CD4-positive, alpha-beta memory T cell (primary cell): Measurements from ENCODE around the gene CHAD. TPM values are rescaled to one million over a fixed set of nuclear protein-coding genes. Genes with fewer than 3 reads are reported as not detected.
"Not testable (repeated sequence)": the region's sequence is repeated elsewhere in the genome, so short reads cannot be mapped to it uniquely, and the experiment has no call there.

Experiments
- CTCF ChIA-PET: fragments of 350-600 bp; sonication (Branson Sonifier 250); formaldehyde crosslinking; loops from one replicate; lab custom pipeline; 2021; ENCODE audit warnings: inconsistent platforms; ENCODE audit not compliant: partially characterized antibody; lab: Charles Lee
- POLR2A ChIA-PET: fragments of 350-600 bp; sonication (Branson Sonifier 250); formaldehyde crosslinking; loops from one replicate; lab custom pipeline; 2021; ENCODE audit not compliant: partially characterized antibody; lab: Charles Lee
- DNase-seq, 5 donors: peaks; one replicate each; pipeline versions ENCODE4 v3.0.0 to v3.0.0-alpha.2; 2020 to 2022; ENCODE audit warnings: mixed read lengths in 1 of 5
- H3K27ac ChIP-seq: one replicate; pipeline ENCODE4 v1.7.0; 2013; ENCODE audit warnings: low read depth, low read length
- H3K27me3 ChIP-seq: 2 replicates; pipeline ENCODE4 v1.7.0; 2013; ENCODE audit warnings: mild to moderate bottlenecking, low read length, moderate library complexity; ENCODE audit not compliant: insufficient read depth
- H3K36me3 ChIP-seq: 2 replicates; pipeline ENCODE4 v1.7.0; 2013; ENCODE audit warnings: mild to moderate bottlenecking, low read length, moderate library complexity; ENCODE audit not compliant: insufficient read depth
- H3K4me1 ChIP-seq: 2 replicates; pipeline ENCODE4 v1.7.0; 2013; ENCODE audit warnings: mild to moderate bottlenecking, low read length, moderate library complexity; ENCODE audit not compliant: insufficient read depth
- H3K4me3 ChIP-seq, 2 donors: one replicate each; pipeline ENCODE4 v1.7.0; 2013; ENCODE audit warnings: low read length in 2 of 2, mild to moderate bottlenecking in 1 of 2
- H3K9me3 ChIP-seq, 2 donors: one replicate each; pipeline ENCODE4 v1.7.0; 2013; ENCODE audit warnings: low read length in 2 of 2, control low read depth in 1 of 2; ENCODE audit not compliant: control insufficient read depth in 1 of 2
- H3K27ac Mint-ChIP-seq, 7 donors: one replicate each; pipeline ENCODE4 v1.8.0; 2020 to 2021; ENCODE audit warnings: mixed read lengths in 7 of 7, mild to moderate bottlenecking in 6 of 7, inconsistent platforms in 3 of 7, moderate library complexity in 3 of 7
- H3K27me3 Mint-ChIP-seq, 2 donors: one replicate each; pipeline ENCODE4 v1.8.0; 2020 to 2021; ENCODE audit warnings: mixed read lengths in 2 of 2
- H3K36me3 Mint-ChIP-seq, 2 donors: one replicate each; pipeline ENCODE4 v1.8.0; 2020 to 2021; ENCODE audit warnings: mixed read lengths in 2 of 2, inconsistent platforms in 1 of 2, mild to moderate bottlenecking in 1 of 2
- H3K4me1 Mint-ChIP-seq, 4 donors: one replicate each; pipeline ENCODE4 v1.8.0; 2020 to 2021; ENCODE audit warnings: mixed read lengths in 4 of 4, mild to moderate bottlenecking in 1 of 4
- H3K4me3 Mint-ChIP-seq, 8 donors: one replicate each; pipeline ENCODE4 v1.8.0; 2020 to 2021; ENCODE audit warnings: mixed read lengths in 8 of 8, mild to moderate bottlenecking in 7 of 8, moderate library complexity in 6 of 8, inconsistent platforms in 3 of 8
- H3K9me3 Mint-ChIP-seq, 8 donors: one replicate each; pipeline ENCODE4 v1.8.0; 2020 to 2021; ENCODE audit warnings: mixed read lengths in 8 of 8, mild to moderate bottlenecking in 5 of 8, inconsistent platforms in 3 of 8, moderate library complexity in 1 of 8
- intact Hi-C: fragments of 100-400 bp; cut with micrococcal nuclease; formaldehyde crosslinking; loops from one replicate; pipeline ENCODE4 v1.15.1; 2023
- polyA plus RNA-seq, 2 donors: library from polyadenylated mRNA; unstranded; fragments of 300-500 nt; fragmentation: Illumina TruSeq; gene quantifications; one replicate each; pipeline ENCODE4 v1.2.3, GENCODE V29; 2021
- total RNA-seq, 2 experiments: library from RNA; stranded (reverse); gene quantifications; one replicate each; pipeline ENCODE4 v1.2.3, GENCODE V29; 2021

The CHAD gene
- total and polyA plus RNA-seq, 4 experiments from 2014 or later: 0.64 TPM; not detected in 3

GRCh38 chr17:50421308-50422051 is 47.2 kb downstream of the CHAD start:
- H3K27ac Mint-ChIP-seq: peak overlapping the region; percentile 82 to 99 (median 90)
- peaks cover 11 to 38% (median 26%) of the 10 kb centered on the region in 4 donors for H3K4me1 Mint-ChIP-seq
- intact Hi-C loops: no loop called here
- no peaks in the 10 kb centered on the region for H3K36me3 Mint-ChIP-seq
- CTCF ChIA-PET: interaction anchor here (0.7 to 3.7 kb wide), 5 partner anchors 10 to 656 kb away, joined by 3 to 35 read pairs (median 7); partner anchors contain the start of gene LRRC59
- H3K9me3 Mint-ChIP-seq: peaks cover 0 to 5% (median 2%) of the 10 kb centered on the region in 8 donors
- no peaks in the 10 kb centered on the region for H3K27me3 ChIP-seq
- H3K27me3 Mint-ChIP-seq: no peaks in the 10 kb centered on the region
- no peaks in the 10 kb centered on the region for H3K36me3 ChIP-seq
- H3K4me1 ChIP-seq: peaks cover 25% of the 10 kb centered on the region
- H3K9me3 ChIP-seq: no peaks in the 10 kb centered on the region
- H3K4me3 ChIP-seq: peak overlapping the region in 1 of 2 donors; percentile 23
- H3K4me3 Mint-ChIP-seq: peak overlapping the region; percentile 64 to 92 (median 85)
- POLR2A ChIA-PET: interaction anchor here (0.6 to 3.5 kb wide), 4 partner anchors 9 to 856 kb away, joined by 3 to 20 read pairs (median 3); partner anchors contain the start of genes LRRC59 and XYLT2
- peak in 4 of 5 donors; percentile 25 to 31 (median 29) for DNase-seq
- peak overlapping the region; percentile 46 for H3K27ac ChIP-seq

- ChIA-PET CTCF (interaction anchor here (0.7 to 3.7 kb wide), 4 partner anchors 11 to 657 kb away, joined by 3 to 35 read pairs (median 10); partner anchors contain the start of gene LRRC59), POLR2A (interaction anchor here (0.6 to 3.5 kb wide), 2 partner anchors 23 to 855 kb away, joined by 3 to 20 read pairs; partner anchors contain the start of gene LRRC59)
- H3K36me3 Mint-ChIP-seq: no peaks in the 10 kb centered on the region
- H3K9me3 ChIP-seq: no peaks in the 10 kb centered on the region
- H3K4me3 ChIP-seq: peak overlapping the region in 1 of 2 donors; percentile 23
- no peaks in the 10 kb centered on the region for H3K36me3 ChIP-seq
- peak overlapping the region; percentile 82 to 99 (median 90) for H3K27ac Mint-ChIP-seq
- peaks cover 22% of the 10 kb centered on the region for H3K4me1 ChIP-seq
- intact Hi-C loops: no loop called here
- H3K9me3 Mint-ChIP-seq: peaks cover 0 to 5% (median 2%) of the 10 kb centered on the region in 8 donors
- no peak for DNase-seq
- H3K27ac ChIP-seq: peak overlapping the region; percentile 46
- H3K4me1 Mint-ChIP-seq: peaks cover 10 to 34% (median 23%) of the 10 kb centered on the region in 4 donors
- peak overlapping the region in 7 of 8 donors; percentile 64 to 89 (median 81) for H3K4me3 Mint-ChIP-seq
- H3K27me3 ChIP-seq: no peaks in the 10 kb centered on the region
- no peaks in the 10 kb centered on the region for H3K27me3 Mint-ChIP-seq
Measured at GRCh38 chr17:50420419-50421112, 48.1 kb downstream of the CHAD start.

GRCh38 chr17:50419577-50419976 is 49.1 kb downstream of the CHAD start:
- H3K9me3 Mint-ChIP-seq, H3K36me3 Mint-ChIP-seq, H3K27me3 Mint-ChIP-seq, H3K9me3 ChIP-seq, H3K27me3 ChIP-seq, DNase-seq, H3K4me3 ChIP-seq, intact Hi-C loops, H3K36me3 ChIP-seq, H3K27ac ChIP-seq, POLR2A ChIA-PET: not testable (repeated sequence)
- CTCF ChIA-PET: interaction anchor here (2.6 to 3.7 kb wide), 2 partner anchors 22 to 58 kb away, joined by 14 to 35 read pairs; partner anchors contain the start of gene LRRC59
- peaks cover 16% of the 10 kb centered on the region for H3K4me1 ChIP-seq
- Mint-ChIP-seq H3K4me1 (peaks cover 8 to 25% (median 17%) of the 10 kb centered on the region in 4 donors), H3K4me3 (peak overlapping the region in 3 of 8 donors; percentile 1 to 53 (median 39)), H3K27ac (peak overlapping the region in 3 of 7 donors; percentile 74 to 82 (median 78))

DNA sequence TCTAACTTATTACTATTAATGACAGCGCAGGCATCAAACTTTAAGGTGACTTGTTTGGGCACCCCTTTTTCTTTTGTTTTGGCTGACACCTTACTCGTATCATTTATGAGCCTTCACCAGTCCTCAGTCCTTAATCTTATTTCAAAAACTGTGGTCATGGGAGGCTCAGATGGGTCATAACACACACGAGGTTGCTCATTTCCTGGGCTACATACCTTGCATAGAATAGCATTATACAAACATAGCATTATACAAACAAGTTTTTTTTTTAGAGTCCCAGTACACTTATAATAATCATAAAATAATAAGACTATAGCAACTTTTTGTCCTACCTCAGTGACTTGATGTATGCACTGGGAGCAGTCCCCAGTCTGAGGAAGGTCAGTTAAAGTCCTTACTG is 53.9 kb downstream of the CHAD start:
- H3K9me3 ChIP-seq: no peaks in the 10 kb centered on the region
- no peak overlapping the region for H3K4me3 ChIP-seq
- H3K27me3 ChIP-seq: no peaks in the 10 kb centered on the region
- H3K27ac ChIP-seq: no peak overlapping the region
- Mint-ChIP-seq H3K27ac (no peak overlapping the region), H3K9me3 (peaks cover 0 to 6% (median 3%) of the 10 kb centered on the region in 8 donors), H3K36me3 (no peaks in the 10 kb centered on the region), H3K4me3 (no peak overlapping the region), H3K4me1 (peaks cover 0 to 4% (median under 1%) of the 10 kb centered on the region in 4 donors), H3K27me3 (peaks cover 0 to 6% of the 10 kb centered on the region in 2 donors)
- no peaks in the 10 kb centered on the region for H3K4me1 ChIP-seq
- ChIA-PET POLR2A (no interaction called here), CTCF (interaction anchor here (1.8 kb wide), 1 partner anchor 17 kb away, joined by 7 read pairs; the partner anchor contains the start of gene LRRC59)
- H3K36me3 ChIP-seq: no peaks in the 10 kb centered on the region
- intact Hi-C loops: no loop called here
- no peak for DNase-seq

Other genes with a start within 250 kb of the CHAD start
- gene TMEM92, start 194.4 kb downstream of the CHAD start, total RNA-seq: not detected
- not detected for gene TMEM92, start 194.4 kb downstream of the CHAD start, polyA plus RNA-seq
- 10 to 100 TPM; 37.6 to 41.1 TPM for gene XYLT2, start 122.8 kb downstream of the CHAD start, total RNA-seq
- 10 to 100 TPM in 1 of 2 donors, 1 to 10 TPM in 1; 7.7 to 20.8 TPM for gene XYLT2, start 122.8 kb downstream of the CHAD start, polyA plus RNA-seq
- 10 to 100 TPM; 30.0 to 32.9 TPM for gene MRPL27, start 95.7 kb downstream of the CHAD start, total RNA-seq
- 10 to 100 TPM; 38.4 to 55.8 TPM for gene MRPL27, start 95.7 kb downstream of the CHAD start, polyA plus RNA-seq
- gene EME1, start 95.7 kb downstream of the CHAD start, total RNA-seq: under 1 TPM; 0.41 to 0.89 TPM
- under 1 TPM in 1 of 2 donors, not detected in 1; 0.13 TPM for gene EME1, start 95.7 kb downstream of the CHAD start, polyA plus RNA-seq
- 10 to 100 TPM; 30.3 to 30.7 TPM for gene LRRC59, start 71.4 kb downstream of the CHAD start, total RNA-seq
- gene LRRC59, start 71.4 kb downstream of the CHAD start, polyA plus RNA-seq: 10 to 100 TPM; 17.8 to 23.9 TPM
- 10 to 100 TPM; 20.8 to 24.8 TPM for gene ACSF2, start 42.7 kb downstream of the CHAD start, total RNA-seq
- 1 to 10 TPM; 1.7 to 2.4 TPM for gene ACSF2, start 42.7 kb downstream of the CHAD start, polyA plus RNA-seq
- 10 to 100 TPM; 81.1 to 86.0 TPM for gene RSAD1, start 10.0 kb upstream of the CHAD start, total RNA-seq
- 10 to 100 TPM; 58.3 to 72.8 TPM for gene RSAD1, start 10.0 kb upstream of the CHAD start, polyA plus RNA-seq
- gene MYCBPAP, start 39.6 kb upstream of the CHAD start, total RNA-seq: 1 to 10 TPM; 5.3 to 6.8 TPM
- gene MYCBPAP, start 39.6 kb upstream of the CHAD start, polyA plus RNA-seq: under 1 TPM in 1 of 2 donors, not detected in 1; 0.24 TPM
- gene EPN3, start 63.9 kb upstream of the CHAD start, total RNA-seq: not detected
- gene EPN3, start 63.9 kb upstream of the CHAD start, polyA plus RNA-seq: not detected
- 10 to 100 TPM; 13.3 to 14.1 TPM for gene SPATA20, start 78.3 kb upstream of the CHAD start, total RNA-seq
- 1 to 10 TPM; 5.4 to 7.3 TPM for gene SPATA20, start 78.3 kb upstream of the CHAD start, polyA plus RNA-seq
- gene CACNA1G, start 91.8 kb upstream of the CHAD start, total RNA-seq: not detected
- not detected for gene CACNA1G, start 91.8 kb upstream of the CHAD start, polyA plus RNA-seq
- gene ABCC3, start 166.0 kb upstream of the CHAD start, total RNA-seq: 1 to 10 TPM in 1 of 2 experiments, under 1 TPM in 1; 0.86 to 1.6 TPM
- gene ABCC3, start 166.0 kb upstream of the CHAD start, polyA plus RNA-seq: not detected
- gene ANKRD40, start 239.0 kb upstream of the CHAD start, total RNA-seq: 10 to 100 TPM; 34.2 to 39.3 TPM
- 1 to 10 TPM; 2.1 to 8.1 TPM for gene ANKRD40, start 239.0 kb upstream of the CHAD start, polyA plus RNA-seq